Measurements from ENCODE around the gene ME3.

ME3 gene

DNA sequence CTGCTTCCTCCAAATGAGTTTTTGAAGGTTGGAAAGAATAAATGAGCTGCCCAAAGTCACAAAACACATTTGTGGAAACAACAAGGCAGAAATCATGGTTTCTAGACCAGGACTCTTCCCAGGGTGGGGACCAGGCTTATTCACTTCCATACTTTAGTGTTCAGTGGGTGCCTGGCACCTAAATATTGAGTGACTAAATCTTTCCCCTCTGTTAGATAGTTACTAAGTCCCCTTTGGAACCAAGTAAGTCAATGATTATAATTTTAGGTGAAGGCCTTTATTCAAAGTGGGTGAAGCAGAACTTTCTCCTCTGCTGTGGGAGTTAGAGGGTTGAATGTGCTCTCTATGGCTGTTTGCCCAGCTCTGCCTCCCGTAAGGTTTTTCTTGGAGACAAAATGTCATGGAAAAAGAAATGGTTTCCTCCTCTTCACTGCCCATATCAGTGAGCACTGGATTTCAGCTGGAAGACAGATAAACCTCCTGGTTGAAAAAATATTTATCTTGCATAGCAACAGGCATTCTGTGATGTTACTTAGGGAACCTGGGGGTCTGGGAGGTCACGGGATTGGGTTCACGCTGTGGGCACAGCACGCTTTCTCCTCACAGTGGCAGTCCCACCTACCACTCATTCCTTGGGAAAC is 179.9 kb downstream of the ME3 start:
- no peak for DNase-seq

GRCh38 chr11:86491027-86491426 is 181.4 kb downstream of the ME3 start:
- no peak for DNase-seq

DNA sequence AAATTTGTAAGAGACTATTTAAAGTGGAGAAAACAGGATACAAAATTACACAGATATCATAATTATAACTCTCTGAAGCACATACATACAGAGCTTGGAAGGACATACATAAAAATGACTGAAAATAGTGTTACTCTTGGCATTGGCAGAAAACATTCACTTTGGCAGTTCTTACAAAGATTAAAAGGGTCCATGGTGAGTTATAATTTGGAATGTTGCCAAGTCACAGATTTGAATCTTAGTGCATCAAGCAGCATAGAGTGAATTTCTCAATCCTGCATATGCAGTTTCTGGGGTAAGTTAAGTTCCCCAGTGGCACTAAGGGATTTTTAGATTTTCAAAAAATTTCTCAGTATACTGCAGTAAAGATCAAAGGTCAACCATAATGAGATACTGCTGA is 181.8 kb downstream of the ME3 start:
- DNase-seq: no peak

GRCh38 chr11:86489442-86489841 is 183.0 kb downstream of the ME3 start:
- DNase-seq: no peak

DNA sequence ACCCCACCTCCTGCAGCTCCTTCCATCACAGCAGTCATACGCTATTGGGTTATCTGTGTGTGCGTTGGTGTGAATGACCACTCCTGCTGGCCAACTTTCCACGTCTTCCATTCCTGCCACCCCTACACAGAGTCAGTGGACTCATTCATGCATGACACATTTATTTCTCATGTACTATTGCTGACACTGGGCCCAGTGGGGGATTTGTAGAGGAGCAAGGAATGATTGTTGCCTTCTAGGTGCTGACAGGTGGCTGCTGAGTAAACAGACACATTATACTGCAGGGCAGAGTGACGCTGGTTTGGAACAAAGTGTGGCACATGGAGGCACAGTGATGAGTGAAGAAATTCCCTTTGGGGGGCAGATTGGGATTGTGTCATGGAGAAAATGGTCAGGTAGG is 183.9 kb downstream of the ME3 start:
- no peak for DNase-seq

- DNase-seq: no peak
These were observed 184.7 kb downstream of the ME3 start for GRCh38 chr11:86487671-86488070.

- DNase-seq: peak in 1 of 51 donors; percentile 32
These were observed 186.0 kb downstream of the ME3 start for GRCh38 chr11:86486261-86487030.

GRCh38 chr11:86484795-86485166 is 187.6 kb downstream of the ME3 start:
- DNase-seq: no peak

- DNase-seq: no peak
These were observed 188.2 kb downstream of the ME3 start for GRCh38 chr11:86483940-86484794.

GRCh38 chr11:86483610-86483939 is 188.8 kb downstream of the ME3 start:
- DNase-seq: no peak

DNA sequence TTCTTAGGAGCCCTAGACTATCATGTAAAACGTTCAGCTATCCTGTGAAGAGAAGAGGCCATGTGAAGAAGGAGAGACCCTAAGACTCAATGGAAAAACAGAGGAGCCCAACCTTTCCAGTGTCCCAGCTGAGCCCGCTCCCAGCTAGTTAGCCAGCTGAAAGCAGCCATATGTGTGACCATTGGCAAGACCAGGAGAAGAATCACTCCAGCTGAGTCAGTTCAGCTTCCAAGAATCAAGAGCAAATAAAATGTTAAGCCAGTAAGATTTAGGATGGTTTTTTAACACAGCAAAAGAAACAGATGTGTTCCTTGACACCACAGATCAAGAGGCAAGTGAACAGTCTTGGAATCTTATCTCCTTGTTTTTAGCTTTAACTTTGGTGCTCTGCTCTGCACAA is 189.7 kb downstream of the ME3 start:
- DNase-seq: no peak

DNA sequence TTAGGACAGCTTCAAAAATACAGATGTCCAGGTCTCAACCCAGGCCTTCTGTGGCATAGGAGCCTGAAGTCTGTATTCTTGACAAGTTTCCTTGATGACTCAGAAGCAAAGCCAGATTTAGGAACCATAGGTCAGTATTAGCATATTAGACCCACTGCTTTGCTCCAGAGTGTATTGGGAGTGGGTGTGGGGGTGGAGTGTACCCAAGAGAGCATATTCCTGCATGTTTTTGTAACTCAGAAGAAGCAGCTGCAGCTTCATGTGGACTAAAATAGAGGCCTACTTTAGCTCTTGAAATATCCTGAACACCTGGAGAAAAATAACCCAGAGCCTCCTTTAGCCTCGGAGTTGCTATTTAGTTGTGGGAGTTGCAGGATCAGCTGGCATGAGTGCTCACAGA is 191.0 kb downstream of the ME3 start:
- DNase-seq: no peak

GRCh38 chr11:86478348-86478747 is 194.1 kb downstream of the ME3 start:
- no peak for DNase-seq

- DNase-seq: no peak
These were observed 194.8 kb downstream of the ME3 start for GRCh38 chr11:86477495-86478155.

DNA sequence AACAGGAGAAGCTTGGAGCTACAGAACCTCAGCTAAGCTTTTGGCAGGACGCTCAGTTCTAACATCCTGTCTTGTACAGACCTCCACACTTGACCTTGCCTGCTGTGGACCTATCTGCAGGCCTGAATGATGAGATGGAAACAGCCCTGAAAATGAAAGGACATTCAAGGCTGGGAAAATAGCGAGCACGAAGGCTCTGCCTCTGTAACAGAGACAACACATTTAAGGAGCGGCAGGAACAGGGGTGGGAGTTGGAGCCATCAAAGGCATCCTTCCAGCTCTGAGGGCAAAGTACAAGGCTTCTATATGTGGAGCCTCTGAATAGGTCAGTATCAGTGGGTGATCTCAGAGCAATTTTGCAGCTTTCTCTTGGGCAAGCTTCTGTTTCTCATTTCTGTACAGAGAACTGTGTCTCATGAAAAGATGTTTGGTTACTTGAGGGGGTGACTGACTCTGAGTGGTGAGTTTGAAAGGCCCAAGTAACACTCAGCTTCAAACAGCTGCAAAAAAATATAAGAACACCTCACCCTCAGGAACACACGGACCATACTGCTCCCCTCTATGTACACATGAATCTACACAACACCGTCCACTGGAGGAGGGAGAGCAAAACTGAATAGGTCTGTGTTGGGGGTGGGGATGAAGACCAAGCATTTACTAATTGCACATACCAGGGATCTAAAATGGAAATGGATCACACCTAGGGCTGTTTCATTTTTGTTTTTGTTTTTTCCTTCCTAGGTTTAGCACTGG is 196.1 kb downstream of the ME3 start:
- no peak for DNase-seq

DNA sequence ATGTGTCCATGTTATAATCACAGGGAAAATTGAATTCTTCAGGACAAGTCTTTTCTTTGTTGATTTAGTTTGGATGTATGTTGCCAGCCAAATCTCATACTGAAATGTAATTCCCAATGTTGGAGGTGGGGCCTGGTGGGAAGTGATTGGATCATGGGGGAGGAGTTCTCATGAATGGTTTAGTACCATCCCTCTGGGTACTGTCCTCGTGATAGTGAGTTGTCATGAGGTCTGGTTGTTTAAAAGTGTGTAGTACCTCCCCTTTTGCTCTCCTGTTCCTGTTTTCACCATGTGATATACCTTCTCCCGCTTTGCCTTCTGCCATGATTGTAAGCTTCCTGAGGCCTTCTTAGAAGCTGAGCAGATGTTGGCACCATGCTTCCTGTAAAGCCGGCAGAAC is 197.4 kb downstream of the ME3 start:
- DNase-seq: no peak

DNA sequence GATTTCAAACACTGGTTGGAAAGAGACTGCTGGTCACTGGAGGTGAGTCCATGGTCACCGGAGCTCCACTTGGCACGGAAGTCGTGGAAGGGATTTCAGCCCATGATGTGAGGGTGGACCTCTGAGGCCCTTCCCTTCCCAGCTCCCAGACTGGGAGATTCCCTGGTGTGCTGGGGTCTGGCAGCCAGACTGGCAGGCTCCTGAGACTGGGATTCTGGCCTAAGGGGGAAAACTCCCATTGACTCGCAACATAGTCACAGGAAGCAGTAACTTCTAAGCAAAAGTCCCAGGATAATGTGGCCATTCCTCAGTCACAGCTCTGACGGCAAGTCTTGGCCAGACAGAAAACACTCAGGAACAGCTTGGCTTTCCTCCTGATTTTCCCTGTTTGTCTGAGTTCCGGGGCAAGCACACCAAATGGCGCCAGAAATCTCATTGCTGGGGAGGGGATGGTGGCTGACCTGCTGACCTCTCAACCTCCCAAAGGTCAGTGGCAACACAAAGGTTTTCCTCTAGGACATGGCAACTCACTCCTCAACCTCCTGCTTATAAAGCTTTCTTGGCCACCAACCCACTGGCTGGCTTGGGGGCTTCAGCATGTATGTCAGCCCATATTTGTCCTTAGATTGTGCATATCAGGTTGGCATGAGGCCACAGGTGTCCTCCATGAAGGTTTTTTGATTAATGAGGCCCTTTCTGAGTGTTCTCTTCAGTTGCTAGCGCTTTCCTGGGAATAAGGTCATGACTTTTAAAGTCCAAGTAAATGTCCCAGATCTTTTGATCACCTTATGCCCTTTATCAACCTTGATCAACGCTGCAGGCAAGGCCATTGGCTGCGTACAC is 198.2 kb downstream of the ME3 start:
- DNase-seq: no peak

DNA sequence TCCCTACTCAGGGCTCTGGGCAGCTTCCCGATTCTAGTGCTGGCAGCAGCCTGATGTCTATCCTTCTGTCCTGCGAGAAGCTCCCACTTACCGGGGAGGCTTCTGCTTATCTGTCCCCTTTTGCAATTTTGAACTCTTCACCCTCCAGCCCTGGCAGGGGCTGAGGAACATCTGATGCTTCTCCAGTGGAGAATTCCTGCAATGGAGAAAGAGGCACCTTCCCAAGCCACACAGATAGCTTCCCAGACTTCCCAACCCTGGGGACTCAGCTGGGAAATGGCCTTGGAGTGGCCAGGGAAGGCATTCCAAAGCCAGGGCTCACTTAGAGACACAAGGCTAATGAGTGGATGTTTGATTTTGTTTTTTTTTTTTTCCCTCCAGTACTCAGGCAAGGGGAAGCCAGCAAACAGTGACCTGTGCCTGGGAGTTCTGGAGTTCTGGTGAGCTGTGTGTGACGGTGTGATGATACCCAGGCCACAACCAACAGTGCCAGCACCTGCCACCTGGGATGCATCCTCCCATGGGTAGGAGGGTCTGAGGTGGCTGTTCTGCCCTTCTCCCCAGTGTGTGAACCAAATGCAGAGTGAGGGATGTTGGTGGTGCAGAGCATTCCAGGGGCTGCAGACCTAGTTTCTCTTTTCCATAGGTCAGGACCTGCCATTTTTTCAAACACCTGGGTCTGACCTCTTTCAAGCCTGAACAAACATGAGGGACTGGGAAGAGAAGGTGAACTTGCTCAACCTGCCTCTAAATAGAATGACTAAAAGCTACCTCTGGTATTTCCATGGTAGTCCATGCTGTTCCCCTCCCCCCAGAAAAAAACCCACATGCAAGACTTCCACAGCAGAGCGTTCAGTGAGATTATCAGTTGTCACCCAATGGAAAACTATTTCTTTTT is 202.7 kb downstream of the ME3 start:
- no peak for DNase-seq

- no peak for DNase-seq
These were observed 204.2 kb downstream of the ME3 start for GRCh38 chr11:86468169-86468568.
